ENCODE data around the gene MYCBPAP.
A peak's percentile ranks its signal among the peaks of the same experiment; 100 is the strongest.
"Not testable (repeated sequence)": the region's sequence is repeated elsewhere in the genome, so short reads cannot be mapped to it uniquely, and the experiment has no call there.

MYCBPAP gene

GRCh38 chr17:50472286-50472685, 36.0 kb upstream of the MYCBPAP start:
- DNase-seq (ENCODE audit: low spot score): no peak

- DNase-seq (ENCODE audit: low spot score): not testable (repeated sequence)
These were observed 35.5 kb upstream of the MYCBPAP start for GRCh38 chr17:50472761-50473161.

- DNase-seq (ENCODE audit: low spot score): no peak
These were observed 34.3 kb upstream of the MYCBPAP start for GRCh38 chr17:50473901-50474300.

- DNase-seq (ENCODE audit: low spot score): no peak
These were observed 33.7 kb upstream of the MYCBPAP start for GRCh38 chr17:50474523-50474922.

GRCh38 chr17:50475362-50475761, 32.9 kb upstream of the MYCBPAP start:
- no peak for DNase-seq (ENCODE audit: low spot score)

- not testable (repeated sequence) for DNase-seq (ENCODE audit: low spot score)
These were observed 32.3 kb upstream of the MYCBPAP start for GRCh38 chr17:50475775-50476544.

- no peak for DNase-seq (ENCODE audit: low spot score)
These were observed 31.5 kb upstream of the MYCBPAP start for GRCh38 chr17:50476545-50477315.

GRCh38 chr17:50477976-50478375, 30.3 kb upstream of the MYCBPAP start:
- no peak for DNase-seq (ENCODE audit: low spot score)

- peak; percentile 91 for DNase-seq (ENCODE audit: low spot score)
These were observed 29.6 kb upstream of the MYCBPAP start, which contains the start of gene RSAD1 for GRCh38 chr17:50478391-50479381. RSAD1 (plus strand) TSS chr17:50478860; CDS start chr17:50478885, 25 bp downstream.

GRCh38 chr17:50479522-50480141, 28.6 kb upstream of the MYCBPAP start:
- peak; percentile 81 for DNase-seq (ENCODE audit: low spot score)

GRCh38 chr17:50480142-50480764, 28.0 kb upstream of the MYCBPAP start:
- DNase-seq (ENCODE audit: low spot score): no peak

- DNase-seq (ENCODE audit: low spot score): no peak
These were observed 27.3 kb upstream of the MYCBPAP start for GRCh38 chr17:50480854-50481490.

GRCh38 chr17:50481648-50482047, 26.6 kb upstream of the MYCBPAP start:
- no peak for DNase-seq (ENCODE audit: low spot score)

- no peak for DNase-seq (ENCODE audit: low spot score)
These were observed 26.1 kb upstream of the MYCBPAP start for GRCh38 chr17:50482110-50482509.

- peak; percentile 56 for DNase-seq (ENCODE audit: low spot score)
These were observed 25.7 kb upstream of the MYCBPAP start for GRCh38 chr17:50482516-50482915.

GRCh38 chr17:50483266-50483665, 25.0 kb upstream of the MYCBPAP start:
- DNase-seq (ENCODE audit: low spot score): no peak

GRCh38 chr17:50484386-50485155, 23.7 kb upstream of the MYCBPAP start:
- DNase-seq (ENCODE audit: low spot score): no peak

GRCh38 chr17:50487213-50488096, 20.8 kb upstream of the MYCBPAP start:
- DNase-seq (ENCODE audit: low spot score): no peak

- DNase-seq (ENCODE audit: low spot score): no peak
These were observed 19.4 kb upstream of the MYCBPAP start for GRCh38 chr17:50488880-50489279.
